Caco-2 (cell line): Measurements from ENCODE around the gene KRTAP12-1. TPM values are rescaled to one million over a fixed set of nuclear protein-coding genes. Genes with fewer than 3 reads are reported as not detected.

Source experiments
- BruUV-seq: library from RNA; stranded (reverse); fragments of 400-500 nt; replicated peaks from 2 replicates; lab custom pipeline; 2021; lab: Mats Ljungman, UMichigan
- CTCF ChIA-PET: fragments of 300-600 bp; sonication (Branson Sonifier 250); formaldehyde crosslinking; loops from one replicate; lab custom pipeline; 2022; ENCODE audit warnings: antibody characterized with exemption; lab: Charles Lee
- POLR2A ChIA-PET: fragments of 300-600 bp; sonication (Branson Sonifier 250); formaldehyde crosslinking; loops from one replicate; lab custom pipeline; 2022; ENCODE audit warnings: antibody characterized with exemption; lab: Charles Lee
- DNase-seq, 2 experiments: peaks; one replicate each; pipeline versions ENCODE4 v3.0.0 to v3.0.0-alpha.2; 2020 to 2022
- H3K27me3 ChIP-seq: replicated peaks from 2 replicates; pipeline ENCODE4 v1.6.0; 2011; ENCODE audit warnings: low read length; ENCODE audit not compliant: control insufficient read depth, insufficient read depth
- H3K36me3 ChIP-seq: 2 replicates; pipeline ENCODE4 v1.5.1; 2011; ENCODE audit warnings: low read length; ENCODE audit not compliant: control insufficient read depth, insufficient read depth
- H3K4me1 ChIP-seq: fragments of 250-450 bp; sonication (Bioruptor Pico); 2 replicates; pipeline ENCODE4 v1.5.1; 2020; ENCODE audit warnings: mild to moderate bottlenecking
- H3K4me3 ChIP-seq: 2 replicates; pipeline ENCODE4 v1.5.1; 2011; ENCODE audit warnings: low read depth, mild to moderate bottlenecking, control low read depth, low read length
- H3K9me3 ChIP-seq: fragments of 250-450 bp; sonication (Bioruptor Pico); 2 replicates; pipeline ENCODE4 v1.5.1; 2020; ENCODE audit warnings: mild to moderate bottlenecking, moderate library complexity
- H3K27ac Mint-ChIP-seq: one replicate; pipeline ENCODE4 v1.8.0; 2022; ENCODE audit warnings: mixed read lengths; ENCODE audit not compliant: unreplicated experiment
- H3K27me3 Mint-ChIP-seq: one replicate; pipeline ENCODE4 v1.8.0; 2022; ENCODE audit warnings: mixed read lengths; ENCODE audit not compliant: insufficient read depth, unreplicated experiment
- H3K36me3 Mint-ChIP-seq: one replicate; pipeline ENCODE4 v1.8.0; 2022; ENCODE audit warnings: mild to moderate bottlenecking, mixed read lengths; ENCODE audit not compliant: insufficient read depth, unreplicated experiment
- H3K4me1 Mint-ChIP-seq: one replicate; pipeline ENCODE4 v1.8.0; 2022; ENCODE audit warnings: low read depth, mixed read lengths; ENCODE audit not compliant: unreplicated experiment
- H3K4me3 Mint-ChIP-seq: one replicate; pipeline ENCODE4 v1.8.0; 2022; ENCODE audit warnings: mild to moderate bottlenecking, moderate library complexity, mixed read lengths; ENCODE audit not compliant: unreplicated experiment
- H3K9me3 Mint-ChIP-seq: one replicate; pipeline ENCODE4 v1.8.0; 2022; ENCODE audit warnings: mixed read lengths; ENCODE audit not compliant: unreplicated experiment
- intact Hi-C: fragments of 100-400 bp; cut with micrococcal nuclease; formaldehyde crosslinking; loops from one replicate; pipeline ENCODE4 v1.10.0; 2022; ENCODE audit not compliant: unreplicated experiment
- total RNA-seq: library from RNA; stranded (reverse); gene quantifications from 2 replicates; pipeline ENCODE4 v1.2.3, GENCODE V29; 2022
- TF ChIP-seq, protein P1 (sequence below), 2 experiments: fragments of 200-600 bp in 1 of 2; IDR thresholded peaks; 1 replicate in 1 of 2; 2 replicates in 1 of 2; pipeline versions ENCODE4 v1.5.1 to v1.8.0; 2011 to 2022; ENCODE audit warnings: antibody characterized with exemption in 1 of 2, control low read depth in 1 of 2, inconsistent platforms in 1 of 2, low read depth in 1 of 2, low read length in 1 of 2, mild to moderate bottlenecking in 1 of 2, moderate library complexity in 1 of 2; ENCODE audit not compliant: insufficient read depth in 1 of 2, severe bottlenecking in 1 of 2, unreplicated experiment in 1 of 2

Gene KRTAP12-1
- total RNA-seq, 1 experiment from 2014 or later, result not detected

DNA sequence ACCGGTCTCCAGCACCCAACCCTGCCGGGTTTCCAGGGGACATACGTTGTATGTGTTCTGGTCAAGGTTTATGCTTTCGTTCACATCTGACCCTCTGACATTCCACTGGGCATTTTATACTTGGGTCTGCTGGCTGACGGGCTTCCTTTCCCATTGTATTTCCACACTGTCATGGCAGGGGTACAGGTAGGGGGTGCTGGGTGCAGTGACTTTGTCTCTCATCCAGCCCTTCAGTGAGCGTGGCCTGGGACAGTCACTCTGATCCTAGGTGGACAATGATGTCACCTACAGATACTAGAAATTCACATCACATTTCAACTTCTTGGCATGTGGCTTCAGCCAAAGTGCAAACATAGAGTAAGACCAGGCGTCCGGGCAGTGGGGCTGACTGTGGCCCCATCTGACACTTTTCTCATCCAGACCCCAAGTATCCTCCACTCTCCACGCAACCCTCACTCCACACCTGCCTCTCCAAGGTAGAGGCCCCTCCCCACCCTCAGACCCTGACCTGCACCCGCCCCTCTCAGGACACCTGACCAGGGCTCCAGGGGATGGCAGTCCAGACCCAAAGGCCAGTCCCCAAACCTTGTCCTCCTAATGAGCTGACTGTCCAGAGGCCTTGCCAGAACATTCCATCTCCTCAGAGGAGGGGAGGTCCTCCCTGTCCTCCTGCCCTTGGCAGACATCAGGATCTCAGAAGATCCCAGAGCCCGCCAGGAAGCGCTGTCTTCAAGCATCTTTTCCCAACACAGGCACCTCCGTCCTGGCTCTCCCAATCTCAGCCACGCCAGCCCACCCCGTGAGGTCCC, 45.5 kb downstream of the KRTAP12-1 start:
- DNase-seq, result no peak
- H3K27ac Mint-ChIP-seq, result no peak overlapping the region
- TF ChIP-seq, protein P1, sequence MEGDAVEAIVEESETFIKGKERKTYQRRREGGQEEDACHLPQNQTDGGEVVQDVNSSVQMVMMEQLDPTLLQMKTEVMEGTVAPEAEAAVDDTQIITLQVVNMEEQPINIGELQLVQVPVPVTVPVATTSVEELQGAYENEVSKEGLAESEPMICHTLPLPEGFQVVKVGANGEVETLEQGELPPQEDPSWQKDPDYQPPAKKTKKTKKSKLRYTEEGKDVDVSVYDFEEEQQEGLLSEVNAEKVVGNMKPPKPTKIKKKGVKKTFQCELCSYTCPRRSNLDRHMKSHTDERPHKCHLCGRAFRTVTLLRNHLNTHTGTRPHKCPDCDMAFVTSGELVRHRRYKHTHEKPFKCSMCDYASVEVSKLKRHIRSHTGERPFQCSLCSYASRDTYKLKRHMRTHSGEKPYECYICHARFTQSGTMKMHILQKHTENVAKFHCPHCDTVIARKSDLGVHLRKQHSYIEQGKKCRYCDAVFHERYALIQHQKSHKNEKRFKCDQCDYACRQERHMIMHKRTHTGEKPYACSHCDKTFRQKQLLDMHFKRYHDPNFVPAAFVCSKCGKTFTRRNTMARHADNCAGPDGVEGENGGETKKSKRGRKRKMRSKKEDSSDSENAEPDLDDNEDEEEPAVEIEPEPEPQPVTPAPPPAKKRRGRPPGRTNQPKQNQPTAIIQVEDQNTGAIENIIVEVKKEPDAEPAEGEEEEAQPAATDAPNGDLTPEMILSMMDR (IDR thresholded peaks at IDR 0.05; ENCODE audit: insufficient read depth in 1 of 2, low read depth in 1 of 2, low read length in 1 of 2, severe bottlenecking in 1 of 2, unreplicated experiment in 1 of 2), result no peak
- BruUV-seq, result no TSS peak
- H3K9me3 Mint-ChIP-seq, result peaks cover 40% of the 10 kb centered on the region
- Histone ChIP-seq H3K4me1 (no peaks in the 10 kb centered on the region), H3K27me3 (no peaks in the 10 kb centered on the region), H3K9me3 (peaks cover 16% of the 10 kb centered on the region), H3K4me3 (no peak overlapping the region), H3K36me3 (no peaks in the 10 kb centered on the region)
- H3K36me3 Mint-ChIP-seq, result no peaks in the 10 kb centered on the region
- POLR2A ChIA-PET, result no interaction called here
- H3K4me3 Mint-ChIP-seq, result no peak overlapping the region
- intact Hi-C loops, result no loop called here
- H3K27me3 Mint-ChIP-seq, result peaks cover 12% of the 10 kb centered on the region
- H3K4me1 Mint-ChIP-seq, result no peaks in the 10 kb centered on the region
- CTCF ChIA-PET, result no interaction called here

DNA sequence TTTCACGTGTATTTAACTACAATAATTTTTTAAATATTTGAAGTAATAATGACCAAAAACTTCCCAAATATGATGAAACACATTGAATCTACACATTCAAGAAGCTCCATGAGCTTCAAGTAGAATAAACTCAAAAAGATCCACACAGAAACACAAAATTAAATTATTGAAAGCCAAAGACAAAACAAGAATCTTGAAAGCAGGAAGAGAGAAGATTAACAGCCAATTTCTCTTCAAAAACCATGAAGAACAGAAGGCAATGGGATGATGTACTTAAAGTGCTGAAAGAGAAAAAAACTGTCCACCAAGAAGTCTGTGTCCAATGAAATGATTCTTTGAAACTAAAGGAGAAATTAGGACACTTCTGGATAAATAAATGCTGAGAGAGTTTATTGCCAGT, 49.9 kb downstream of the KRTAP12-1 start:
- Mint-ChIP-seq H3K36me3 (no peaks in the 10 kb centered on the region), H3K4me3 (no peak overlapping the region), H3K27ac (no peak overlapping the region), H3K9me3 (peaks cover 51% of the 10 kb centered on the region), H3K27me3 (peaks cover 7% of the 10 kb centered on the region), H3K4me1 (no peaks in the 10 kb centered on the region)
- TF ChIP-seq, protein P1 (IDR thresholded peaks at IDR 0.05; ENCODE audit: insufficient read depth in 1 of 2, low read depth in 1 of 2, low read length in 1 of 2, severe bottlenecking in 1 of 2, unreplicated experiment in 1 of 2), result no peak
- no peaks in the 10 kb centered on the region for H3K36me3 ChIP-seq
- no peaks in the 10 kb centered on the region for H3K27me3 ChIP-seq
- POLR2A ChIA-PET, result interaction anchor here (0.6 kb wide), 1 partner anchor 49 kb away, joined by 3 read pairs; no protein-coding TSS in a partner anchor
- H3K4me1 ChIP-seq, result no peaks in the 10 kb centered on the region
- no peak overlapping the region for H3K4me3 ChIP-seq
- DNase-seq, result no peak
- CTCF ChIA-PET, result no interaction called here
- peaks cover 16% of the 10 kb centered on the region for H3K9me3 ChIP-seq
- BruUV-seq, result no TSS peak
- intact Hi-C loops, result no loop called here

Other genes starting within 250 kb of the KRTAP12-1 start
- gene LRRC3, start 226.7 kb downstream of the KRTAP12-1 start, total RNA-seq, result 4.5 and 4.7 TPM in 2 replicates
- gene KRTAP10-1, start 142.0 kb downstream of the KRTAP12-1 start, total RNA-seq, result not detected in 2 replicates
- not detected in 2 replicates for gene KRTAP10-2, start 130.7 kb downstream of the KRTAP12-1 start, total RNA-seq
- gene KRTAP10-3, start 123.4 kb downstream of the KRTAP12-1 start, total RNA-seq, result not detected in 2 replicates
- not detected in 2 replicates for gene KRTAP10-4, start 108.4 kb downstream of the KRTAP12-1 start, total RNA-seq
- gene KRTAP10-5, start 101.6 kb downstream of the KRTAP12-1 start, total RNA-seq, result not detected in 2 replicates
- gene KRTAP10-6, start 89.7 kb downstream of the KRTAP12-1 start, total RNA-seq, result not detected in 2 replicates
- gene KRTAP10-7, start 81.6 kb downstream of the KRTAP12-1 start, total RNA-seq, result not detected in 2 replicates
- not detected in 2 replicates for gene KRTAP10-8, start 70.1 kb downstream of the KRTAP12-1 start, total RNA-seq
- gene KRTAP10-9, start 55.1 kb downstream of the KRTAP12-1 start, total RNA-seq, result not detected in 2 replicates
- not detected in 2 replicates for gene KRTAP10-10, start 44.8 kb downstream of the KRTAP12-1 start, total RNA-seq
- gene KRTAP10-11, start 35.7 kb downstream of the KRTAP12-1 start, total RNA-seq, result not detected in 2 replicates
- not detected in 2 replicates for gene KRTAP12-4, start 27.5 kb downstream of the KRTAP12-1 start, total RNA-seq
- gene KRTAP12-3, start 24.2 kb downstream of the KRTAP12-1 start, total RNA-seq, result not detected in 2 replicates
- gene KRTAP12-2, start 15.2 kb downstream of the KRTAP12-1 start, total RNA-seq, result not detected in 2 replicates
- not detected in 2 replicates for gene KRTAP10-12, start 15.0 kb upstream of the KRTAP12-1 start, total RNA-seq
- 0.12 and 0.32 TPM in 2 replicates for gene TSPEAR, start 29.4 kb upstream of the KRTAP12-1 start, total RNA-seq
- 91.3 and 103 TPM in 2 replicates for gene UBE2G2, start 119.7 kb upstream of the KRTAP12-1 start, total RNA-seq
- 110 and 118 TPM in 2 replicates for gene SUMO3, start 135.9 kb upstream of the KRTAP12-1 start, total RNA-seq
- 296 and 306 TPM in 2 replicates for gene PTTG1IP, start 191.5 kb upstream of the KRTAP12-1 start, total RNA-seq
- gene ITGB2, start 238.7 kb upstream of the KRTAP12-1 start, total RNA-seq, result 0.48 and 1.1 TPM in 2 replicates